Ascending aorta (tissue), 2 donors: Measurements from ENCODE around the gene HNRNPK. TPM values are rescaled to one million over a fixed set of nuclear protein-coding genes. Genes with fewer than 3 reads are reported as not detected.
A peak's percentile ranks its signal among the peaks of the same experiment; 100 is the strongest.

Source experiments
- DNase-seq, 2 donors: peaks; one replicate each; pipeline ENCODE4 v3.0.0-alpha.2; 2019; ENCODE audit warnings: low spot score in 2 of 2
- H3K27ac ChIP-seq, 2 donors: fragments of 200-600 bp; sonication (generic); one replicate each; pipeline ENCODE4 v1.5.1; 2016 to 2017; ENCODE audit warnings: mild to moderate bottlenecking in 1 of 2
- H3K27me3 ChIP-seq: fragments of 200-600 bp; sonication (generic); one replicate; pipeline ENCODE4 v1.5.1; 2017
- H3K36me3 ChIP-seq, 2 donors: fragments of 200-600 bp; sonication (generic); one replicate each; pipeline ENCODE4 v1.5.1; 2016
- H3K4me1 ChIP-seq, 2 donors: fragments of 200-600 bp; sonication (generic); one replicate each; pipeline ENCODE4 v1.5.1; 2016 to 2017; ENCODE audit warnings: mild to moderate bottlenecking in 1 of 2
- H3K4me3 ChIP-seq, 2 donors: fragments of 200-600 bp; sonication (generic); one replicate each; pipeline ENCODE4 v1.5.1; 2016 to 2017; ENCODE audit warnings: mild to moderate bottlenecking in 1 of 2
- H3K9me3 ChIP-seq, 2 donors: fragments of 200-600 bp; sonication (generic); one replicate each; pipeline ENCODE4 v1.5.1; 2016
- intact Hi-C: fragments of 100-400 bp; cut with DNase I; formaldehyde crosslinking; loops from one replicate; pipeline ENCODE4 v1.15.1; 2023
- total RNA-seq: library from RNA; depleted of rRNA; stranded (reverse); fragments of >200 nt; gene quantifications from one replicate; pipeline ENCODE4 v1.1.0, GENCODE V29; 2016
- TF ChIP-seq, protein P1 (sequence below), 3 experiments: fragments of 200-600 bp in 2 of 3; fragments of 450-650 bp in 1 of 3; sonication (generic) in 2 of 3; IDR thresholded peaks; one replicate each; pipeline ENCODE4 v1.5.1; 2016 to 2019; ENCODE audit warnings: antibody characterized with exemption in 3 of 3, mild to moderate bottlenecking in 1 of 3, moderate library complexity in 1 of 3

Gene HNRNPK
- total RNA-seq, 1 donor from 2014 or later, result 272 TPM

DNA sequence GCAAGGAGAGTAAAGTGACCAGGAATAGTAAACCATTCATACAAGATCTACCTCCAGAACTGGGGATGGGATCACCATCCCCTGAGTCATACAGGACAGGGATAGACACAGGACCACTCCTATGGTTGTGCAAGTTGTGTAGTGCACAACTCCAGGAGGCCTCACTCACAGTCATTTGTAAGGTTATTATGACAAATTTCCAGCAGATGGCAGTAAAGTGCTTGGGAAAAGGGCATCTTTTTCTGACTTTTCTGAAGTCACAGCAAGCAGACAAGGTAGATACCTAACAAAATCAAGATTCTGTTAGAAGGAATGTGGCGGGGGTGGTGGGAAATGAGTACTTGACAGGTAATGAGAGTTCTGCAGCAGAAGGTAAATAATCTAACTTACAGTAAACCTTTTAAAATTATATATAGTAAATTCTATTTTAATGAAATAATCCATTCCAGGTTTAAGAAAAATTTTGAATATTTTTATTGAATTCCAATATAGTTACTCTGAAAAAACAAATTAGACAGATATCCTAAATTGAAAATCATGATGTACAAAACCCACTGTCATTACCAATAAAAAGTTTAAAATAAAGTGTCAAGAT is 42.1 kb downstream of the HNRNPK start:
- Histone ChIP-seq H3K27me3 (no peaks in the 10 kb centered on the region), H3K4me3 (no peak overlapping the region), H3K27ac (no peak overlapping the region), H3K36me3 (peaks cover 0 to 32% of the 10 kb centered on the region in 2 donors), H3K4me1 (no peaks in the 10 kb centered on the region), H3K9me3 (no peaks in the 10 kb centered on the region)
- intact Hi-C loops, result loop anchor here (1.0 to 5.0 kb wide), 3 partner anchors 234 to 377 kb away; no protein-coding TSS in a partner anchor
- no peak for DNase-seq
- TF ChIP-seq, protein P1, sequence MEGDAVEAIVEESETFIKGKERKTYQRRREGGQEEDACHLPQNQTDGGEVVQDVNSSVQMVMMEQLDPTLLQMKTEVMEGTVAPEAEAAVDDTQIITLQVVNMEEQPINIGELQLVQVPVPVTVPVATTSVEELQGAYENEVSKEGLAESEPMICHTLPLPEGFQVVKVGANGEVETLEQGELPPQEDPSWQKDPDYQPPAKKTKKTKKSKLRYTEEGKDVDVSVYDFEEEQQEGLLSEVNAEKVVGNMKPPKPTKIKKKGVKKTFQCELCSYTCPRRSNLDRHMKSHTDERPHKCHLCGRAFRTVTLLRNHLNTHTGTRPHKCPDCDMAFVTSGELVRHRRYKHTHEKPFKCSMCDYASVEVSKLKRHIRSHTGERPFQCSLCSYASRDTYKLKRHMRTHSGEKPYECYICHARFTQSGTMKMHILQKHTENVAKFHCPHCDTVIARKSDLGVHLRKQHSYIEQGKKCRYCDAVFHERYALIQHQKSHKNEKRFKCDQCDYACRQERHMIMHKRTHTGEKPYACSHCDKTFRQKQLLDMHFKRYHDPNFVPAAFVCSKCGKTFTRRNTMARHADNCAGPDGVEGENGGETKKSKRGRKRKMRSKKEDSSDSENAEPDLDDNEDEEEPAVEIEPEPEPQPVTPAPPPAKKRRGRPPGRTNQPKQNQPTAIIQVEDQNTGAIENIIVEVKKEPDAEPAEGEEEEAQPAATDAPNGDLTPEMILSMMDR (IDR thresholded peaks at IDR 0.05), result peak; percentile 37 to 66 (median 38)

DNA sequence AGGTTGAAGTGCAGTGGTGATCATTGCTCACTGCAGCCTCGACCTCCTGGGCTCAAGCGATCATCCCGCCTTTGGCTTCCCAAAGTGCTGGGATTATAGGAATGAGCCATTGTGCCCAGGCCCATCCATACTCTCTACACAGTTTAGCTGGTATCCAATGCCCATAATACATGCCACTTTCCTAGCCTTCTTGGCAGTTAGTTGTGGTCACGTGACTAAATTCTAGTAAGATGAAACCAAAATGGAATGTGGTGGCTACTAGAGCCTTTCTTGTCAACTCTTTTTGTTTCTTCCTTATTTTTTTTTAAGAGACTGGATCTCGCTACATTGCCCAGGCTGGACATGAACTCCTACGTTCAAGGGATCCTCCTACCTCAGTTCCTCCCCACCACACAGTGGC is 43.5 kb downstream of the HNRNPK start:
- Histone ChIP-seq H3K4me3 (no peak overlapping the region), H3K36me3 (peaks cover 0 to 24% of the 10 kb centered on the region in 2 donors), H3K4me1 (no peaks in the 10 kb centered on the region), H3K9me3 (no peaks in the 10 kb centered on the region), H3K27ac (no peak overlapping the region), H3K27me3 (no peaks in the 10 kb centered on the region)
- TF ChIP-seq, protein P1 (IDR thresholded peaks at IDR 0.05), result no peak
- intact Hi-C loops, result loop anchor here (5.0 kb wide), 1 partner anchor 236 kb away; no protein-coding TSS in a partner anchor
- DNase-seq, result no peak

DNA sequence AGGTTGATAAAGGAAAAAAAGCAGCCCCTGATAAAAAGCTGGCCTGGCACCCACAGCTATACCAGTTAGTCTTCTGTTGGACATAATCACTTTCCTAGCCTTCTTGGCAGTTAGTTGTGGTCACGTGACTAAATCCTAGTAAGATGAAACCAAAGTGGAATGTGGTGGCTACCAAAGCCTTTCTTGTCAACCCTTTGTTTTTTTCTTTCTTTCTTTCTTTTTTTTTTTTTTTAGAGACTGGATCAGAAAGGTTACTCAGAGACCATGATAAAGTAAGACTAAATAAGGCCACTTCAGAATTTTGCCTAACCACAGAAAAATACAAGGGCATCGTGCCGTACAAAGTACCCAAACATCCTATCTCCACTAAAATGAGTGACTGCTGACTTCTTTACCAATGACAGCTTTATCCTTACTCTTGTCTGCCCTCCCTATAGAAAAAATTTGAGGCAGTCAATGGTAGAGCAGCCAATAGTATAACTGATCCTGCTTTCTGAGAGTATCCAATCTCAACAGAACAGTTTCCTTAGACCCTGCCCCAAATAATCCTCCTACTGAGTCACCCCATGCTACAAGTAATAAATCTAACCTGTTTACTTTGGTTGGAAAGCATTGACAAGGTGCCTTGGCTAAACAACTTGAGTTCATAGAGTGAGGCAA is 44.6 kb downstream of the HNRNPK start:
- H3K9me3 ChIP-seq, result no peaks in the 10 kb centered on the region
- no peak overlapping the region for H3K4me3 ChIP-seq
- DNase-seq, result no peak
- TF ChIP-seq, protein P1 (IDR thresholded peaks at IDR 0.05), result no peak
- H3K27ac ChIP-seq, result no peak overlapping the region
- no peaks in the 10 kb centered on the region for H3K27me3 ChIP-seq
- peaks cover 0 to 13% of the 10 kb centered on the region in 2 donors for H3K36me3 ChIP-seq
- H3K4me1 ChIP-seq, result no peaks in the 10 kb centered on the region
- intact Hi-C loops, result loop anchor here (5.0 kb wide), 1 partner anchor 237 kb away; no protein-coding TSS in a partner anchor

DNA sequence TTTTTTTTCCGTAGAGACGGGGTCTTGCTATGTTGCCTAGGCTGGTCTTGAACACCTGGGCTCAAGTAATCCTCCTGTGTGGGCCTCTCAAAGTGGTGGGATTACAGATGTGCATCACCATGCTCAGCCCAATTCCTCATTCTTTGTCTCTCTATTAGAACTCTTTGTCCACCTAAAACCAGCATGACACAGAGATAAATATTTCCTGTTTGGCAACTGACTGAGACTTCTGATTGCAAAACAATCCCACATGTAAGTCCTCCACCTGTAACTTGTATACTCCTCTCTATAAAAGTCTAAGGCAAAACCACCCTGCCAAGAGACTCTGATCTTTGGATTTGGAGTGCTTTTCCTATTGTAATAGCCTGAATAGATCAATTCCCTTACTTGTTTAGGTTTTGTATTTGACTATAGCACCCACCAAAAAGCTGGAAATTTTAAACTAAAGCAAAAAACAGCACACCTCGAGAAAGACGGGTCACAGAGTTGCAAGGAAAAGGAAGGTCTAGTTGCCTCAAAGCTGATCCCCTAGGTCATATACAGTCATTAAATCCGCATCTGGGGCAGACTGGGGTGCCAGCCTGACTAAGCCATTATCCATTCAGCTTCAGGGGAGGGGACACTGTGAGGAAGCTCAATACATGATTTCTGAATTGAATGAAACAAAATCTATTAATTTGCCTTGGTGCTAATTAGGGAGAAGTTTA is 45.3 kb downstream of the HNRNPK start:
- peaks cover 0 to 10% of the 10 kb centered on the region in 2 donors for H3K36me3 ChIP-seq
- intact Hi-C loops, result loop anchor here (5.0 kb wide), 1 partner anchor 238 kb away; no protein-coding TSS in a partner anchor
- TF ChIP-seq, protein P1 (IDR thresholded peaks at IDR 0.05), result no peak
- no peaks in the 10 kb centered on the region for H3K27me3 ChIP-seq
- no peaks in the 10 kb centered on the region for H3K9me3 ChIP-seq
- H3K27ac ChIP-seq, result no peak overlapping the region
- H3K4me1 ChIP-seq, result no peaks in the 10 kb centered on the region
- no peak overlapping the region for H3K4me3 ChIP-seq
- DNase-seq, result no peak

DNA sequence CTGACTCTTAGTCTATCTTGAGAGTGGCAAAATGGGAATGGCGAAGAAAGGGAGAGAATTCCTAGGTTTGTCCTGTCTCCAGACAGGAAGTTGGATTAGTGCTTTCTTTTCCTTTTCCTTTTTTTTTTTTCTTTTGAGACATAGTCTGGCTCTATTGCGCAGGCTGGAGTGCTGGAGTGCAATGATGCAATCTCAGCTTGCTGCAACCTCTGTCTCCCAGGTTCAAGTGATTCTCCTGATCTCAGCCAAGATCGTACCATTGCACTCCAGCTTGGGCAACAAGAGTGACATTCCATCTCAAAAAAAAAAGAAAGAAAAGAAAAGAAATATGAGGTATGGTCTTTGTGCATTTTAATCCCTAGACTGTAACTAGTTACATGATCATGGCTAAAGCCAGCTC is 46.2 kb downstream of the HNRNPK start:
- TF ChIP-seq, protein P1 (IDR thresholded peaks at IDR 0.05), result no peak
- Histone ChIP-seq H3K27me3 (no peaks in the 10 kb centered on the region), H3K4me3 (no peak overlapping the region), H3K27ac (no peak overlapping the region), H3K36me3 (peaks cover 0 to 3% of the 10 kb centered on the region in 2 donors), H3K4me1 (no peaks in the 10 kb centered on the region), H3K9me3 (no peaks in the 10 kb centered on the region)
- intact Hi-C loops, result no loop called here
- DNase-seq, result no peak
